ENCODE measurements around the gene MRPL41.
"Not testable (repeated sequence)": the region's sequence is repeated elsewhere in the genome, so short reads cannot be mapped to it uniquely, and the experiment has no call there.

Gene MRPL41

GRCh38 chr9:137522746-137523455 is 28.8 kb upstream of the MRPL41 start:
- no peak for DNase-seq

GRCh38 chr9:137524161-137524980 is 27.3 kb upstream of the MRPL41 start:
- DNase-seq, result no peak

- DNase-seq, result no peak
These were observed 26.7 kb upstream of the MRPL41 start for GRCh38 chr9:137524981-137525317.

GRCh38 chr9:137530331-137530730 is 21.3 kb upstream of the MRPL41 start:
- no peak for DNase-seq

- no peak for DNase-seq
These were observed 20.4 kb upstream of the MRPL41 start for GRCh38 chr9:137531099-137531765.

- DNase-seq, result not testable (repeated sequence)
These were observed 18.7 kb upstream of the MRPL41 start for GRCh38 chr9:137532891-137533468.

- DNase-seq, result no peak
These were observed 17.2 kb upstream of the MRPL41 start for GRCh38 chr9:137534256-137535119.

GRCh38 chr9:137535120-137535428 is 16.6 kb upstream of the MRPL41 start:
- no peak for DNase-seq

GRCh38 chr9:137536594-137537131 is 15.0 kb upstream of the MRPL41 start:
- not testable (repeated sequence) for DNase-seq

- DNase-seq, result no peak
These were observed 13.6 kb upstream of the MRPL41 start for GRCh38 chr9:137538058-137538457.

GRCh38 chr9:137540536-137540935 is 11.1 kb upstream of the MRPL41 start:
- no peak for DNase-seq

GRCh38 chr9:137542486-137542885 is 9.2 kb upstream of the MRPL41 start:
- no peak for DNase-seq

GRCh38 chr9:137543237-137543963 is 8.3 kb upstream of the MRPL41 start:
- no peak for DNase-seq

GRCh38 chr9:137544176-137544760 is 7.4 kb upstream of the MRPL41 start:
- no peak for DNase-seq

GRCh38 chr9:137545123-137545522 is 6.6 kb upstream of the MRPL41 start:
- no peak for DNase-seq

GRCh38 chr9:137547687-137548543 is 3.8 kb upstream of the MRPL41 start:
- DNase-seq, result no peak

GRCh38 chr9:137550231-137550621 is 1.5 kb upstream of the MRPL41 start, which contains the start of gene PNPLA7:
Gene PNPLA7, minus strand, starts transcription at chr9:137550402. Its CDS starts 205 bp downstream, at chr9:137550197.
- DNase-seq, result peak; percentile 55

- DNase-seq, result not testable (repeated sequence)
These were observed 768 bp upstream of the MRPL41 start for GRCh38 chr9:137550958-137551263.

GRCh38 chr9:137552022-137552768 is 516 bp downstream of the MRPL41 start:
- no peak for DNase-seq

- DNase-seq, result not testable (repeated sequence)
These were observed 2.0 kb downstream of the MRPL41 start for GRCh38 chr9:137553654-137554053.
